T-helper 1 cell treated with Interleukin-12 subunit alpha and Interleukin-12 subunit beta and Interleukin-4 antibody, amounts not matched to agents 30 μg/mL and 1 μg/mL, for 36 hours (primary cell): ENCODE results near the gene ELF1.

Experiments used
- H3K27ac Mint-ChIP-seq: one replicate; pipeline ENCODE4 v1.8.0; 2021; ENCODE audit warnings: mild to moderate bottlenecking, mixed read lengths
- H3K27me3 Mint-ChIP-seq: one replicate; pipeline ENCODE4 v1.8.0; 2021; ENCODE audit warnings: low read depth, mixed read lengths
- H3K36me3 Mint-ChIP-seq: one replicate; pipeline ENCODE4 v1.8.0; 2021; ENCODE audit warnings: low read depth, mixed read lengths
- H3K4me1 Mint-ChIP-seq: one replicate; pipeline ENCODE4 v1.8.0; 2021; ENCODE audit warnings: low read depth, mixed read lengths
- H3K4me3 Mint-ChIP-seq: one replicate; pipeline ENCODE4 v1.8.0; 2021; ENCODE audit warnings: mild to moderate bottlenecking, moderate library complexity, mixed read lengths
- H3K9me3 Mint-ChIP-seq: one replicate; pipeline ENCODE4 v1.8.0; 2021; ENCODE audit warnings: mixed read lengths

The ELF1 gene

GRCh38 chr13:41019011-41019487, at the start of gene ELF1:
Gene ELF1 (minus strand): TSS chr13:41019316. CDS start chr13:40982054, 37,262 bp downstream.
- peak within 1 kb of the TSS; percentile 92 for H3K4me3 Mint-ChIP-seq
- H3K36me3 Mint-ChIP-seq: peaks cover 21% of the 10 kb centered on the region
- H3K4me1 Mint-ChIP-seq: peaks cover 40% of the 10 kb centered on the region
- no peaks in the 10 kb centered on the region for H3K9me3 Mint-ChIP-seq
- peak within 1 kb of the TSS; percentile 98 for H3K27ac Mint-ChIP-seq
- H3K27me3 Mint-ChIP-seq: no peaks in the 10 kb centered on the region

GRCh38 chr13:41065078-41065477, 46.0 kb upstream of the ELF1 start:
- H3K27ac Mint-ChIP-seq: no peak overlapping the region
- peaks cover 28% of the 10 kb centered on the region for H3K36me3 Mint-ChIP-seq
- H3K4me3 Mint-ChIP-seq: no peak overlapping the region
- no peaks in the 10 kb centered on the region for H3K9me3 Mint-ChIP-seq
- H3K4me1 Mint-ChIP-seq: peaks cover 23% of the 10 kb centered on the region
- H3K27me3 Mint-ChIP-seq: no peaks in the 10 kb centered on the region

- peaks cover 27% of the 10 kb centered on the region for H3K36me3 Mint-ChIP-seq
- no peaks in the 10 kb centered on the region for H3K27me3 Mint-ChIP-seq
- H3K9me3 Mint-ChIP-seq: no peaks in the 10 kb centered on the region
- peaks cover 25% of the 10 kb centered on the region for H3K4me1 Mint-ChIP-seq
- H3K27ac Mint-ChIP-seq: no peak overlapping the region
- H3K4me3 Mint-ChIP-seq: no peak overlapping the region
These were observed 45.4 kb upstream of the ELF1 start for GRCh38 chr13:41064493-41064892.

GRCh38 chr13:41061914-41062837, 43.1 kb upstream of the ELF1 start:
- H3K4me1 Mint-ChIP-seq: peaks cover 35% of the 10 kb centered on the region

GRCh38 chr13:41061075-41061913, 42.2 kb upstream of the ELF1 start, which contains the start of gene WBP4:
Gene WBP4 (plus strand): TSS chr13:41061509. CDS start chr13:41061674, 165 bp downstream.
- Mint-ChIP-seq H3K27ac (peak within 1 kb of the TSS; percentile 98), H3K4me3 (peak within 1 kb of the TSS; percentile 98), H3K9me3 (no peaks in the 10 kb centered on the region), H3K4me1 (peaks cover 40% of the 10 kb centered on the region), H3K36me3 (peaks cover 16% of the 10 kb centered on the region), H3K27me3 (no peaks in the 10 kb centered on the region)

More at GRCh38 chr13:41061914-41062837, 43.1 kb upstream of the ELF1 start:
- Mint-ChIP-seq H3K27ac (peak overlapping the region; percentile 98), H3K27me3 (no peaks in the 10 kb centered on the region), H3K36me3 (peaks cover 21% of the 10 kb centered on the region), H3K9me3 (no peaks in the 10 kb centered on the region), H3K4me3 (peak overlapping the region; percentile 98)

- peaks cover 40% of the 10 kb centered on the region for H3K4me1 Mint-ChIP-seq
- peak overlapping the region; percentile 98 for H3K4me3 Mint-ChIP-seq
- H3K27ac Mint-ChIP-seq: peak overlapping the region; percentile 98
- no peaks in the 10 kb centered on the region for H3K9me3 Mint-ChIP-seq
- peaks cover 14% of the 10 kb centered on the region for H3K36me3 Mint-ChIP-seq
- no peaks in the 10 kb centered on the region for H3K27me3 Mint-ChIP-seq
These were observed 41.6 kb upstream of the ELF1 start for GRCh38 chr13:41060724-41061074.

- Mint-ChIP-seq H3K9me3 (no peaks in the 10 kb centered on the region), H3K4me1 (peaks cover 42% of the 10 kb centered on the region), H3K4me3 (peak overlapping the region; percentile 98), H3K36me3 (peaks cover 9% of the 10 kb centered on the region), H3K27me3 (no peaks in the 10 kb centered on the region), H3K27ac (peak overlapping the region; percentile 98)
These were observed 41.1 kb upstream of the ELF1 start for GRCh38 chr13:41060082-41060723.

- Mint-ChIP-seq H3K4me1 (peaks cover 44% of the 10 kb centered on the region), H3K4me3 (peak overlapping the region; percentile 98), H3K9me3 (no peaks in the 10 kb centered on the region), H3K27me3 (no peaks in the 10 kb centered on the region), H3K36me3 (peaks cover 6% of the 10 kb centered on the region), H3K27ac (peak overlapping the region; percentile 98)
These were observed 40.5 kb upstream of the ELF1 start for GRCh38 chr13:41059456-41060081.

GRCh38 chr13:41058295-41059070, 39.4 kb upstream of the ELF1 start:
- Mint-ChIP-seq H3K9me3 (no peaks in the 10 kb centered on the region), H3K27ac (peak overlapping the region; percentile 8), H3K27me3 (no peaks in the 10 kb centered on the region), H3K4me1 (peaks cover 42% of the 10 kb centered on the region), H3K4me3 (peak overlapping the region; percentile 6), H3K36me3 (peaks cover 2% of the 10 kb centered on the region)

- H3K4me3 Mint-ChIP-seq: no peak overlapping the region
- no peak overlapping the region for H3K27ac Mint-ChIP-seq
- no peaks in the 10 kb centered on the region for H3K9me3 Mint-ChIP-seq
- H3K36me3 Mint-ChIP-seq: peaks cover 2% of the 10 kb centered on the region
- H3K4me1 Mint-ChIP-seq: peaks cover 28% of the 10 kb centered on the region
- H3K27me3 Mint-ChIP-seq: no peaks in the 10 kb centered on the region
These were observed 38.0 kb upstream of the ELF1 start for GRCh38 chr13:41056826-41057711.

GRCh38 chr13:41056194-41056593, 37.1 kb upstream of the ELF1 start:
- no peaks in the 10 kb centered on the region for H3K27me3 Mint-ChIP-seq
- H3K4me3 Mint-ChIP-seq: no peak overlapping the region
- peaks cover 2% of the 10 kb centered on the region for H3K36me3 Mint-ChIP-seq
- H3K9me3 Mint-ChIP-seq: no peaks in the 10 kb centered on the region
- no peak overlapping the region for H3K27ac Mint-ChIP-seq
- H3K4me1 Mint-ChIP-seq: peaks cover 28% of the 10 kb centered on the region

GRCh38 chr13:41054919-41055619, 36.0 kb upstream of the ELF1 start:
- H3K27ac Mint-ChIP-seq: no peak overlapping the region
- H3K4me3 Mint-ChIP-seq: no peak overlapping the region
- H3K4me1 Mint-ChIP-seq: peaks cover 25% of the 10 kb centered on the region
- no peaks in the 10 kb centered on the region for H3K27me3 Mint-ChIP-seq
- H3K36me3 Mint-ChIP-seq: peaks cover 3% of the 10 kb centered on the region
- no peaks in the 10 kb centered on the region for H3K9me3 Mint-ChIP-seq
